B cell (primary cell): ENCODE results near the gene TTYH3. TPM values are rescaled to one million over a fixed set of nuclear protein-coding genes. Genes with fewer than 3 reads are reported as not detected.

Experiments used
- ATAC-seq: fragments of 200-7000 bp; cut with Tn5 transposase; one replicate; pipeline ENCODE4 v1.10.0; 2021; ENCODE audit warnings: low read depth, mild to moderate bottlenecking, moderate number of reproducible peaks, moderate library complexity
- CTCF ChIA-PET: fragments of 350-600 bp; sonication (Branson Sonifier 250); formaldehyde crosslinking; loops from one replicate; lab custom pipeline; 2021; ENCODE audit warnings: antibody characterized with exemption, inconsistent platforms; lab: Charles Lee
- POLR2A ChIA-PET: fragments of 350-600 bp; sonication (Branson Sonifier 250); formaldehyde crosslinking; loops from one replicate; lab custom pipeline; 2021; ENCODE audit warnings: antibody characterized with exemption; lab: Charles Lee
- DNase-seq: peaks from one replicate; pipeline ENCODE4 v3.0.0; 2013
- H2AFZ ChIP-seq: 2 replicates; pipeline ENCODE4 v1.6.1; 2012; ENCODE audit warnings: mild to moderate bottlenecking, low read depth, low read length; ENCODE audit not compliant: insufficient read depth, poor library complexity, severe bottlenecking
- H3K27ac ChIP-seq, 2 donors: 1 replicate in 1 of 2; 2 replicates in 1 of 2; pipeline ENCODE4 v1.5.1; 2012 to 2013; ENCODE audit warnings: low read length in 2 of 2, mild to moderate bottlenecking in 2 of 2, moderate library complexity in 1 of 2
- H3K27me3 ChIP-seq, 4 experiments: fragments of 200-600 bp in 1 of 4; sonication (generic) in 1 of 4; replicated peaks in 1 of 4; 1 replicate in 2 of 4; 2 replicates in 2 of 4; pipeline versions ENCODE4 v1.6.1 to v1.7.0; 2013 to 2016; ENCODE audit warnings: low read length in 3 of 4, mild to moderate bottlenecking in 2 of 4, mixed read lengths in 1 of 4, moderate library complexity in 1 of 4; ENCODE audit not compliant: insufficient read depth in 4 of 4, control insufficient read depth in 3 of 4; ENCODE audit errors: control extremely low read depth in 1 of 4
- H3K36me3 ChIP-seq, 2 experiments: replicated peaks in 1 of 2; 1 replicate in 1 of 2; 2 replicates in 1 of 2; pipeline versions ENCODE4 v1.6.1 to v1.7.1; 2013; ENCODE audit warnings: low read length in 1 of 2; ENCODE audit not compliant: insufficient read depth in 2 of 2, control insufficient read depth in 1 of 2; ENCODE audit errors: control extremely low read depth in 1 of 2, extremely low read depth in 1 of 2
- H3K4me1 ChIP-seq, 2 donors: fragments of 200-600 bp in 1 of 2; sonication (generic) in 1 of 2; 1 replicate in 1 of 2; 2 replicates in 1 of 2; pipeline versions ENCODE4 v1.5.1 to v1.6.1; 2013 to 2017; ENCODE audit warnings: low read length in 2 of 2; ENCODE audit not compliant: control insufficient read depth in 2 of 2, insufficient read depth in 2 of 2
- H3K4me2 ChIP-seq: replicated peaks from 2 replicates; pipeline ENCODE3; 2012; ENCODE audit warnings: mild to moderate bottlenecking, low read depth, low read length; ENCODE audit not compliant: poor library complexity, severe bottlenecking
- H3K4me3 ChIP-seq, 5 experiments: fragments of 200-600 bp in 1 of 5; sonication (generic) in 1 of 5; 1 replicate in 3 of 5; 2 replicates in 2 of 5; pipeline versions ENCODE4 v1.5.1 to v1.7.0; 2011 to 2016; ENCODE audit warnings: low read length in 4 of 5, mild to moderate bottlenecking in 4 of 5, low read depth in 2 of 5, control low read depth in 1 of 5, moderate library complexity in 1 of 5; ENCODE audit not compliant: insufficient read depth in 1 of 5; ENCODE audit errors: control extremely low read depth in 1 of 5, extremely low read depth in 1 of 5
- H3K79me2 ChIP-seq: fragments of 200-600 bp; sonication (generic); one replicate; pipeline ENCODE4 v1.6.0; 2016; ENCODE audit warnings: low read length; ENCODE audit not compliant: control insufficient read depth, insufficient read depth
- H3K9ac ChIP-seq: fragments of 200-600 bp; sonication (generic); 2 replicates; pipeline ENCODE4 v1.6.1; 2017; ENCODE audit warnings: mild to moderate bottlenecking, low read length, moderate library complexity
- H3K9me3 ChIP-seq, 3 donors: one replicate each; pipeline versions ENCODE4 v1.6.1 to v1.7.1; 2013; ENCODE audit warnings: low read length in 2 of 3; ENCODE audit not compliant: control insufficient read depth in 2 of 3, insufficient read depth in 1 of 3; ENCODE audit errors: control extremely low read depth in 1 of 3
- H4K20me1 ChIP-seq: 2 replicates; pipeline ENCODE4 v1.6.0; 2012; ENCODE audit warnings: mild to moderate bottlenecking, low read length; ENCODE audit not compliant: insufficient read depth, control insufficient read depth, poor library complexity, severe bottlenecking
- H3K27ac Mint-ChIP-seq: one replicate; pipeline ENCODE4 v1.8.0; 2021; ENCODE audit warnings: mixed read lengths
- H3K27me3 Mint-ChIP-seq: one replicate; pipeline ENCODE4 v1.8.0; 2021; ENCODE audit warnings: mixed read lengths
- H3K4me1 Mint-ChIP-seq: one replicate; pipeline ENCODE4 v1.8.0; 2021; ENCODE audit warnings: mixed read lengths
- H3K4me3 Mint-ChIP-seq: one replicate; pipeline ENCODE4 v1.8.0; 2021; ENCODE audit warnings: mixed read lengths
- H3K9me3 Mint-ChIP-seq: one replicate; pipeline ENCODE4 v1.8.0; 2022; ENCODE audit warnings: mixed read lengths; ENCODE audit not compliant: insufficient read depth
- CTCF ChIP-seq: fragments of 200-600 bp; IDR thresholded peaks from one replicate; pipeline ENCODE4 v1.8.0; 2022; ENCODE audit warnings: antibody characterized with exemption, mild to moderate bottlenecking
- EZH2 ChIP-seq: IDR thresholded peaks from 2 replicates; pipeline ENCODE4 v1.6.1; 2012; ENCODE audit warnings: borderline replicate concordance, low read depth, mild to moderate bottlenecking, moderate library complexity, low read length; ENCODE audit not compliant: insufficient read depth, poor library complexity, severe bottlenecking
- WGBS: methylation state at CpG from one replicate; pipeline ENCODE4 v1.1.5; 2013; ENCODE audit warnings: missing lambda C conversion rate; ENCODE audit not compliant: insufficient coverage; 5-methylcytosine and 5-hydroxymethylcytosine counted together
- intact Hi-C: fragments of 100-400 bp; cut with micrococcal nuclease; formaldehyde crosslinking; loops from one replicate; pipeline ENCODE4 v1.10.0; 2022
- polyA plus RNA-seq: library from polyadenylated mRNA; depleted of rRNA; stranded (reverse); fragments of >200 nt; gene quantifications from 2 replicates; pipeline ENCODE4 v1.2.3, GENCODE V29; 2012
- total RNA-seq, 2 donors: library from RNA; stranded (reverse); fragments of 120-200 nt in 1 of 2; gene quantifications; 1 replicate in 1 of 2; 2 replicates in 1 of 2; pipeline versions ENCODE4 v1.2.3 to v1.2.4, GENCODE V29; 2013 to 2022

Gene TTYH3
- total and polyA plus RNA-seq, 2 donors (not counting 1 experiment from before 2014, with no cell fraction given) = 8.4 to 48.6 TPM

GRCh38 chr7:2594599-2594998 lies 37.2 kb upstream of the TTYH3 start:
- H3K4me1 Mint-ChIP-seq = peaks cover 6% of the 10 kb centered on the region
- Histone ChIP-seq H3K9me3 (peaks cover 0 to 5% (median 0%) of the 10 kb centered on the region in 3 donors), H3K9ac (no peak overlapping the region), H3K79me2 (no peaks in the 10 kb centered on the region), H3K36me3 (peaks cover 0 to 2% of the 10 kb centered on the region in 2 experiments), H3K4me3 (no peak overlapping the region), H3K27ac (no peak overlapping the region), H3K4me2 (no peak overlapping the region), H2AFZ (no peak overlapping the region), H3K27me3 (peaks cover 0 to 2% (median 0%) of the 10 kb centered on the region in 4 experiments), H3K4me1 (peaks cover 0 to 8% of the 10 kb centered on the region in 2 donors), H4K20me1 (no peaks in the 10 kb centered on the region)
- DNase-seq = no peak
- intact Hi-C loops = no loop called here
- ChIA-PET CTCF (no interaction called here), POLR2A (no interaction called here)
- 67% methylated on average over 3 of the region's 10 CpGs for WGBS
- TF ChIP-seq EZH2 = no peak
- no peak for TF ChIP-seq CTCF
- no peaks in the 10 kb centered on the region for H3K9me3 Mint-ChIP-seq
- no peak overlapping the region for H3K27ac Mint-ChIP-seq
- no peak overlapping the region for H3K4me3 Mint-ChIP-seq
- no peaks in the 10 kb centered on the region for H3K27me3 Mint-ChIP-seq
- no peak for ATAC-seq

GRCh38 chr7:2595258-2595860 lies 36.4 kb upstream of the TTYH3 start:
- intact Hi-C loops = no loop called here
- no peaks in the 10 kb centered on the region for H3K79me2 ChIP-seq
- H3K9ac ChIP-seq = no peak overlapping the region
- no peak for ATAC-seq
- H3K36me3 ChIP-seq = peaks cover 0 to 2% of the 10 kb centered on the region in 2 experiments
- no peak overlapping the region for H3K4me3 ChIP-seq
- H3K4me1 ChIP-seq = peaks cover 0 to 8% of the 10 kb centered on the region in 2 donors
- H3K9me3 ChIP-seq = peaks cover 0 to 5% (median 0%) of the 10 kb centered on the region in 3 donors
- peak overlapping the region; percentile 27 for H3K4me2 ChIP-seq
- no peak overlapping the region for H3K4me3 Mint-ChIP-seq
- ChIA-PET POLR2A (no interaction called here), CTCF (no interaction called here)
- H3K27me3 Mint-ChIP-seq = no peaks in the 10 kb centered on the region
- no peaks in the 10 kb centered on the region for H3K9me3 Mint-ChIP-seq
- TF ChIP-seq CTCF = no peak
- TF ChIP-seq EZH2 = no peak
- no peak overlapping the region for H3K27ac Mint-ChIP-seq
- 36% methylated on average over 25 of the region's 27 CpGs for WGBS
- H3K27ac ChIP-seq = no peak overlapping the region
- H3K27me3 ChIP-seq = peaks cover 0 to 2% (median 0%) of the 10 kb centered on the region in 4 experiments
- no peak overlapping the region for H2AFZ ChIP-seq
- peaks cover 6% of the 10 kb centered on the region for H3K4me1 Mint-ChIP-seq
- no peak for DNase-seq
- H4K20me1 ChIP-seq = no peaks in the 10 kb centered on the region
